Omental fat pad (tissue), 4 donors: Measurements from ENCODE around the gene FIP1L1. TPM values are rescaled to one million over a fixed set of nuclear protein-coding genes. Genes with fewer than 3 reads are reported as not detected.

Experiments
- ATAC-seq: fragments of 150-250 bp; one replicate; pipeline ENCODE4 v1.9.1; 2016; ENCODE audit warnings: mild to moderate bottlenecking, moderate library complexity; ENCODE audit not compliant: low FRiP score
- DNase-seq: peaks from one replicate; pipeline ENCODE4 v3.0.0-alpha.2; 2019; ENCODE audit warnings: low spot score
- total RNA-seq, 4 donors: library from RNA; depleted of rRNA; stranded (reverse); fragments of >200 nt; gene quantifications; one replicate each; pipeline ENCODE4 v1.1.0, GENCODE V29; 2016
- TF ChIP-seq, protein P1 (sequence below), 3 donors: fragments of 450-650 bp; IDR thresholded peaks; one replicate each; pipeline ENCODE4 v1.5.1; 2016 to 2017; ENCODE audit warnings: antibody characterized with exemption in 3 of 3, mild to moderate bottlenecking in 3 of 3, moderate library complexity in 2 of 3

Gene FIP1L1
- total RNA-seq, 4 donors from 2014 or later: 31.6 to 51.4 (median 38.7) TPM

DNA sequence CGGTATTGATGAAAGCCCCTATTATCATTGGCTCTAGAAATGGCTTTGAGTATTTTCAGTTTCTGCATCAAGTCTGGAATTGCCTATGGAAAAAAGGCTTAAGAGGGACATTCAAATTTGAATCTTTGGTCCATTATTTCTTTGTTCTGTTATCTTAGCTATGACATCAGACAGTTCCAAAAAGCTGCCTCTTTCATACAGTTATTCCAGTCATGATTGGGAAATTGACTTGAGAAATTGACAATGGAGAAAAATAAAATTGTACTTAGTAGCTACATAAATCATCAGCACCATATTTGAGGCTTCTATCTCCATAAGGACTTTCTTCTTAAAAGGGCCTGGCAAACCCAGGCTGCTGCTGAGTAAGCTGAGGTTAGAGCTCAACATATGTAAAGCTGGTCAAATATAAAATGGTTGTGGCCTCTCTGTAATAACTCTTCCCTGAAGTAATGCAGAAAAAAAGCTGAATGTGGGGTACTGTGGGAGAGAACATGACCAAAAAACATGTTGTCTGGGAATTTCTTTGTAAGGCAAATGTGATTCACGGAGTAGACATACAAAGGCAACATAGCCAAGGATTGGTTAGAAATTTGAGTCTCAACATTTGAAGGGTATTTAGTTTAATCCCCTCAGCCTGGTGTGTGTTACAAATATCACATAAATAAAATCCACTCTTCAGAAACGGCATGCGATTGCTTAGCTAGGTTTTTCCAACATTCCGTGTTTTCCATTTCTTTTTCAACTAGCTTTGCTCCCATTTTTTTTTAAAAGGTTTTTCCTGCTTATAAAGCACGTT, 112.9 kb downstream of the FIP1L1 start:
- TF ChIP-seq, protein P1, sequence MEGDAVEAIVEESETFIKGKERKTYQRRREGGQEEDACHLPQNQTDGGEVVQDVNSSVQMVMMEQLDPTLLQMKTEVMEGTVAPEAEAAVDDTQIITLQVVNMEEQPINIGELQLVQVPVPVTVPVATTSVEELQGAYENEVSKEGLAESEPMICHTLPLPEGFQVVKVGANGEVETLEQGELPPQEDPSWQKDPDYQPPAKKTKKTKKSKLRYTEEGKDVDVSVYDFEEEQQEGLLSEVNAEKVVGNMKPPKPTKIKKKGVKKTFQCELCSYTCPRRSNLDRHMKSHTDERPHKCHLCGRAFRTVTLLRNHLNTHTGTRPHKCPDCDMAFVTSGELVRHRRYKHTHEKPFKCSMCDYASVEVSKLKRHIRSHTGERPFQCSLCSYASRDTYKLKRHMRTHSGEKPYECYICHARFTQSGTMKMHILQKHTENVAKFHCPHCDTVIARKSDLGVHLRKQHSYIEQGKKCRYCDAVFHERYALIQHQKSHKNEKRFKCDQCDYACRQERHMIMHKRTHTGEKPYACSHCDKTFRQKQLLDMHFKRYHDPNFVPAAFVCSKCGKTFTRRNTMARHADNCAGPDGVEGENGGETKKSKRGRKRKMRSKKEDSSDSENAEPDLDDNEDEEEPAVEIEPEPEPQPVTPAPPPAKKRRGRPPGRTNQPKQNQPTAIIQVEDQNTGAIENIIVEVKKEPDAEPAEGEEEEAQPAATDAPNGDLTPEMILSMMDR (IDR thresholded peaks at IDR 0.05): no peak
- ATAC-seq (no peak), DNase-seq (no peak)

DNA sequence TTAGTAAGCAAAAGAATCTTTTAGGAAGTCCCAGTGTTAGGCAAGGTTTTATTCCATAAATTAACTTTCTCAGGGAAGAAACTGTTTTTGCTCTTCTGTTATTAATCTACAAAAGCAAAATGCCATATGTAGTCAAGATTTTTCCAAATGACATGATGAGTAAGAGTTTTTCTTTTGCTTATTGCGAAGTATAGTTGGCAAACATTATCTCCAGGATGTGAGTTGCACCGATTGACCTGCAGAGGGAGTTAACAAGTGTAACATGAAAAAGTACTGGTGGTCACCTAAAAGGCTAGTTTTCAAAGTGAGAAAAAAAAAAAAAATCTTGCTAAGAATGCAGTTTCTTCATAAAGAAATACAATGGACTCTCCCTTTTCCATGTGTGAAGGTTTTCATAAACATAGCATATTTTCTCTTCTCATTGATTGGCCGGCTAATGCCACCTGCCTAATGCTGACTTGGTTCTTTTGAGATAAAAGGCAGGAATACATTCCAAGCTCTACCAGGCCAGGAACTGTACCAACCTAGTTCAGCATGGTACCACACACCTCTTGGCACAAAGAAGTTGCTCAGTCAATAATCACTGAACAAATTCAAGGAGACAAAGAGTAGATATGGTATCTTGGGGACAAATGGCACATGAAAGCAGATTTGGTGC, 113.7 kb downstream of the FIP1L1 start:
- TF ChIP-seq, protein P1 (IDR thresholded peaks at IDR 0.05): no peak
- DNase-seq: no peak
- peak; percentile 77 for ATAC-seq

DNA sequence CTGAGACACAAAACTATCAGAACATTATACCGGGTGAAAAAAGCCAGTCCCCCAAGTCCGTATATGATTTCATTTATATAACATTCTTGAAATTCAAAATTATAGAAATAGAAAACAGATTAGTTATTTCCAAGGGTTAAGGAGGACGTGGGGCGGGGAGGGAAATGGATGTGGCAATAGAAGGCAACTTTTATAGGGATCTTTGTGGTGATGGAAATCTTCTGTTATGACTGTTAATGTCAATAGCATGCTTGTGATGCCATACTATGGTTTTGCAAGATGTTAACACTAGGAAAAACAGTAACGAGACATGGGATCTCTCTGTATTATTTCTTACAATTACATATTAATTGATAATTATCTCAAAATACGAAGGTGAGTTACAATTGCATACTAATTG, 117.4 kb downstream of the FIP1L1 start:
- ATAC-seq: no peak
- no peak for DNase-seq
- TF ChIP-seq, protein P1 (IDR thresholded peaks at IDR 0.05): no peak

DNA sequence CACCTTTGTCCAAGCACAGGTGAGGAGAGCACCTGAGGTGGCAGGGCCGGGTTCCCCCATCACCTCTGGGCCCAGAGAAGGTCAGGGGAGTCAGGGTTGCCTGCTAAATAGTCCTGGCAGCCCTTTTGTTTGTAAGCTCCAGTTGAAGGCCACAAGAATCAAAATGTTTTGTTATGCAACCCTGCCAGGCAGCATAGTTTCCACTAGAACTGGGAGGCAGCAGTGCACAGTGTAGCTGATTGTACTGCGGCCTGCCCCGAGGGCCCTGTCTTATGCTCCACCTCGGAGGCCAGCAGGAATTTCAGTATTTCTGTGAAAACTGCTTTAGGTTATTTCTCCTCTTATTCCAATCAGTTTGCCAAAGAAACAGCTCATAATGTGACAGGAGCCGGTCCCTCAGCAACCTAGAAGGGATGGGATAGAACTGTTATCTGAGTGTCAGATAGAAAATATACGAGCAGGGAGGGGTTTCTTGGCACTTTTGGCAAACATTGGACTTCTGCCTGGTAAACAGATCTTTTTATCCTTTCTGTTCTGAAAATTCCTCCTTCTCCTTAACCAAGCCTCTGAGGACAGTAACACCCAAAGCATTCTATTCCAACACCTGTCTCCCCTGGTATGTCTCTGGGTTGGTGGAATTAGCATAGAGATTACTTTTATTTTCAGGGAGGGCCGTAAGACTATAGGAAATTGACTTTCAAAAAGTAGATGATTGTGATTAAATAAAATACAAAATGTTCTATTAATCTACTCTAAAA, 120.2 kb downstream of the FIP1L1 start:
- DNase-seq: no peak
- ATAC-seq: peak; percentile 86

DNA sequence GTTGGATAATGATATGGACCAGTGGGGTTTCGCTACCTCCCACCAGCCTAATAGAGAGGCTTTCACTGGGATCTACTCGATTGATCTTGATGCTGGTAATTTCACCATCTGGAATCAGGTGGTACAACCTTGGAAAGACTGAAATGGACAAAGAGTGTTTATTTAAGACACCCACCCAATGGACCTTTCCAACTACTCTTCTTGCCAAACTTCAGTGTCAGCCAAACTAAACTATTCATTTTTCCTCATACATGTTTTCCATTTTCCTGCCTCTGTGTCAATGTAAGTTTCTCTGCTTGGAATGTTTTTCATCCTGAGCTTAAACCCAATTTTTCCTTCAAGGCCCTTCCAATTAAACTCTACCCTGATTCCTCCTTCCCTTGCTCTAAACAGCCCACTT, 121.3 kb downstream of the FIP1L1 start:
- DNase-seq (no peak), ATAC-seq (no peak)
- TF ChIP-seq, protein P1 (IDR thresholded peaks at IDR 0.05): no peak

More for the DNA sequence above, 120.2 kb downstream of the FIP1L1 start:
- TF ChIP-seq, protein P1 (IDR thresholded peaks at IDR 0.05): no peak

DNA sequence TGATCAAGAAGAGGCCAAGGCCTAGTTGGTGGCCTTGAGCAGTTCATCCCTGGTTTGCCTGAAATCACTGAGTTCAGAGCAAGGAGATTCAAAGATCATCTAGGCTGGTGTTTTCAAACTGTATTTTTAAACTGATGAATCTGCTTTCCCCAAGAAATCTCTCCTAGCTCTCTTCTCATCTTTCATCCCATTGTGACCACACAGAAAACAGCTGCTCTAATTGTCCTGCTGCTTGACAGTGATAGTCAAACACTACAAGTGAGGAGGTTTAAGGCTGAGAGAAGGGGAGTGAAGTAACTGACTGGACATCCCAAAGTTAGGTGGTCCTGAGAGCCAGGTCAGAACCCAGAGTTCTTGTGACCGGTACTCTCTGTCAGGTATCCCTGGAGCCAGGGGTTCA, 122.3 kb downstream of the FIP1L1 start:
- ATAC-seq (no peak), DNase-seq (no peak)
- TF ChIP-seq, protein P1 (IDR thresholded peaks at IDR 0.05): no peak
